GM12878 (cell line): Measurements from ENCODE around the gene DENND6A. TPM values are rescaled to one million over a fixed set of nuclear protein-coding genes. Genes with fewer than 3 reads are reported as not detected.

Experiments used
- ATAC-seq: fragments of 200-7000 bp; cut with Tn5 transposase; 3 replicates; pipeline ENCODE4 v1.9.1; 2020; ENCODE audit warnings: mild to moderate bottlenecking, moderate library complexity
- BruUV-seq: library from RNA; stranded (reverse); fragments of 400-500 nt; replicated peaks from 2 replicates; lab custom pipeline; 2021; lab: Mats Ljungman, UMichigan
- CTCF ChIA-PET: fragments of 300-600 bp; sonication (Branson Sonifier 250); formaldehyde crosslinking; extraction: SDS; loops from one replicate; lab custom pipeline; 2021; ENCODE audit warnings: inconsistent platforms; lab: Yijun Ruan, JAX
- POLR2A ChIA-PET: fragments of 350-600 bp; formaldehyde crosslinking; extraction: SDS; loops from one replicate; lab custom pipeline; 2021; ENCODE audit warnings: inconsistent platforms; lab: Charles Lee
- RAD21 ChIA-PET: fragments of 300-600 bp; sonication (Branson Sonifier 250); formaldehyde crosslinking; loops from one replicate; lab custom pipeline; 2023; ENCODE audit warnings: antibody characterized with exemption; ENCODE audit not compliant: unreplicated experiment; lab: Charles Lee
- SMC1A ChIA-PET: fragments of 300-600 bp; sonication (Branson Sonifier 250); formaldehyde crosslinking; loops from one replicate; lab custom pipeline; 2023; ENCODE audit not compliant: unreplicated experiment, uncharacterized antibody; lab: Charles Lee
- DNase-seq: peaks from one replicate; pipeline ENCODE4 v3.0.0-alpha.2; 2011; ENCODE audit warnings: low read depth, low spot score
- FAIRE-seq: peaks from 3 replicates; lab custom pipeline; 2011; peaks lifted over from hg19 to GRCh38; lab: Jason Lieb, UNC
- H2AFZ ChIP-seq: 2 replicates; pipeline ENCODE4 v1.6.0; 2011; ENCODE audit warnings: low read depth, low read length, control low read depth; ENCODE audit not compliant: control insufficient read depth
- H3K27ac ChIP-seq: 2 replicates; pipeline ENCODE4 v1.5.1; 2011; ENCODE audit warnings: control low read depth; ENCODE audit not compliant: control insufficient read depth, insufficient read depth
- H3K27me3 ChIP-seq, 2 experiments: replicated peaks in 1 of 2; 2 replicates each; pipeline versions ENCODE4 v1.6.0 to v1.6.1; 2011; ENCODE audit warnings: low read length in 1 of 2; ENCODE audit not compliant: control insufficient read depth in 2 of 2, insufficient read depth in 2 of 2
- H3K36me3 ChIP-seq, 2 experiments: 2 replicates each; pipeline ENCODE4 v1.5.1; 2011; ENCODE audit warnings: low read length in 1 of 2; ENCODE audit not compliant: control insufficient read depth in 2 of 2, insufficient read depth in 2 of 2
- H3K4me1 ChIP-seq: 2 replicates; pipeline ENCODE4 v1.6.1; 2011; ENCODE audit warnings: mild to moderate bottlenecking, low read length, moderate library complexity, mixed read lengths; ENCODE audit not compliant: control insufficient read depth, insufficient read depth
- H3K4me2 ChIP-seq: 2 replicates; pipeline ENCODE4 v1.6.0; 2011; ENCODE audit warnings: control low read depth; ENCODE audit not compliant: control insufficient read depth, insufficient read depth
- H3K4me3 ChIP-seq: fragments of 200-600 bp; sonication (generic); 2 replicates; pipeline ENCODE4 v1.5.1; 2016
- H3K79me2 ChIP-seq: 2 replicates; pipeline ENCODE4 v1.6.0; 2011; ENCODE audit warnings: low read length; ENCODE audit not compliant: control insufficient read depth, insufficient read depth
- H3K9ac ChIP-seq: 2 replicates; pipeline ENCODE4 v1.8.0; 2011; ENCODE audit warnings: low read length, control low read depth, mixed read lengths; ENCODE audit not compliant: control insufficient read depth, insufficient read depth
- H3K9me3 ChIP-seq: replicated peaks from 3 replicates; pipeline ENCODE4 v1.5.1; 2011; ENCODE audit warnings: mild to moderate bottlenecking, low read length; ENCODE audit not compliant: control insufficient read depth, insufficient read depth
- H4K20me1 ChIP-seq: 2 replicates; pipeline ENCODE4 v1.6.0; 2011; ENCODE audit not compliant: control insufficient read depth, insufficient read depth
- CHD1 ChIP-seq: IDR thresholded peaks from 2 replicates; pipeline ENCODE4 v1.6.1; 2012; ENCODE audit warnings: low read depth, low read length, improper control_type of control experiment
- CHD4 ChIP-seq: fragments of 200-600 bp; sonication (generic); IDR thresholded peaks from 2 replicates; pipeline ENCODE4 v1.6.1; 2016; ENCODE audit warnings: mild to moderate bottlenecking
- E4F1 ChIP-seq: fragments of 450-650 bp; IDR thresholded peaks from 2 replicates; pipeline ENCODE4 v1.6.1; 2018; ENCODE audit warnings: borderline replicate concordance, mild to moderate bottlenecking; ENCODE audit not compliant: partially characterized antibody
- EED ChIP-seq: sonication (generic); IDR thresholded peaks from 2 replicates; pipeline ENCODE4 v1.6.1; 2016; ENCODE audit warnings: antibody characterized with exemption, low read depth
- FOXK2 ChIP-seq: fragments of 450-650 bp; IDR thresholded peaks from 2 replicates; pipeline ENCODE4 v1.6.1; 2017; ENCODE audit warnings: mild to moderate bottlenecking, moderate library complexity
- IRF3 ChIP-seq: fragments of 450-650 bp; IDR thresholded peaks from 2 replicates; pipeline ENCODE4 v1.6.1; 2014; ENCODE audit warnings: mild to moderate bottlenecking
- JUND ChIP-seq: IDR thresholded peaks from 2 replicates; pipeline ENCODE4 v1.6.1; 2012; ENCODE audit warnings: low read depth, mild to moderate bottlenecking, low read length, improper control_type of control experiment, moderate library complexity
- NBN ChIP-seq: fragments of 450-650 bp; IDR thresholded peaks from 2 replicates; pipeline ENCODE4 v1.6.1; 2016
- NFYB ChIP-seq: IDR thresholded peaks from 2 replicates; pipeline ENCODE4 v1.6.1; 2011; ENCODE audit warnings: low read depth, mild to moderate bottlenecking, low read length, improper control_type of control experiment, moderate library complexity; ENCODE audit not compliant: insufficient read depth
- PRDM15 ChIP-seq: fragments of 450-650 bp; formaldehyde crosslinking; IDR thresholded peaks from 2 replicates; pipeline ENCODE4 v1.4.0; 2020; ENCODE audit warnings: mild to moderate bottlenecking, moderate library complexity
- RELB ChIP-seq: fragments of 450-650 bp; IDR thresholded peaks from 2 replicates; pipeline ENCODE4 v1.6.1; 2017; ENCODE audit warnings: low read depth, mild to moderate bottlenecking, moderate library complexity
- SMARCA5 ChIP-seq: fragments of 450-650 bp; IDR thresholded peaks from 2 replicates; pipeline ENCODE4 v1.6.1; 2017; ENCODE audit warnings: mild to moderate bottlenecking
- TCF12 ChIP-seq: IDR thresholded peaks from 2 replicates; pipeline ENCODE4 v1.6.1; 2011; ENCODE audit warnings: low read depth, mild to moderate bottlenecking, low read length
- ZNF384 ChIP-seq: IDR thresholded peaks from 2 replicates; pipeline ENCODE4 v1.6.1; 2012; ENCODE audit warnings: low read depth, mild to moderate bottlenecking, low read length, improper control_type of control experiment, borderline replicate concordance
- WGBS: methylation state at CpG from one replicate; pipeline ENCODE4 v1.1.6; 2016; ENCODE audit warnings: low lambda C conversion rate; ENCODE audit not compliant: insufficient replicate concordance, insufficient coverage; ENCODE audit errors: missing lambda C conversion rate; 5-methylcytosine and 5-hydroxymethylcytosine counted together
- in situ Hi-C: fragments of 300-500 bp; cut with MboI; formaldehyde crosslinking; loops from 9 replicates; pipeline ENCODE4 v1.14.3; 2018; ENCODE audit warnings: mixed read lengths
- intact Hi-C: fragments of 100-400 bp; cut with micrococcal nuclease; formaldehyde crosslinking; loops from one replicate; pipeline ENCODE4 v1.14.2; 2022; ENCODE audit not compliant: unreplicated experiment
- polyA plus RNA-seq, 11 experiments: library from polyadenylated mRNA; depleted of rRNA in 4 of 11; unstranded in 6 of 11; stranded (reverse) in 5 of 11; fragments of >200 nt; fragmentation: Nextera tagmentation in 4 of 11; fragmentation: Illumina TruSeq in 1 of 11; extraction: Ambion mirVana in 4 of 11; extraction: Trizol in 1 of 11; gene quantifications; 1 replicate in 1 of 11; 2 replicates in 10 of 11; pipeline versions ENCODE4 v1.2.1 to v1.2.3, GENCODE V29; 2011 to 2016; ENCODE audit warnings: inconsistent platforms in 2 of 11, missing spikeins in 2 of 11, low read depth in 1 of 11
- total RNA-seq, 4 experiments: library from RNA; depleted of rRNA in 3 of 4; stranded (reverse); fragments of >200 nt in 3 of 4; fragmentation: Illumina TruSeq in 1 of 4; extraction: Trizol in 1 of 4; gene quantifications; 2 replicates each; pipeline versions ENCODE4 v1.2.1 to v1.2.3, GENCODE V29; 2013 to 2021

Gene DENND6A
- total and polyA plus RNA-seq, 10 of the 15 experiments (the other 5 are each of a cell fraction or from before 2014, with no cell fraction given): 1.8 to 15.3 (median 10.3) TPM

- peaks cover 6% of the 10 kb centered on the region for H3K79me2 ChIP-seq
- ChIA-PET POLR2A (interaction anchor here (1.4 to 1.7 kb wide), 2 partner anchors 8 to 9 kb away, joined by 7 to 9 read pairs; no protein-coding TSS in a partner anchor), SMC1A (interaction anchor here (1.5 to 2.8 kb wide), 3 partner anchors 9 to 11 kb away, joined by 6 to 11 read pairs (median 9); no protein-coding TSS in a partner anchor), CTCF (interaction anchor here (1.3 kb wide), 1 partner anchor 167 kb away, joined by 4 read pairs; no protein-coding TSS in a partner anchor), RAD21 (interaction anchor here (0.6 to 1.2 kb wide), 2 partner anchors 11 to 50 kb away, joined by 5 to 6 read pairs; no protein-coding TSS in a partner anchor)
- in situ Hi-C loops: no loop called here
- no TSS peak for BruUV-seq
- no peaks in the 10 kb centered on the region; a peak in 2 of 4 replicates for H3K36me3 ChIP-seq
- peaks cover 9% of the 10 kb centered on the region for H3K4me1 ChIP-seq
- intact Hi-C loops: no loop called here
- no peak overlapping the region for H3K27ac ChIP-seq
- no peak for FAIRE-seq
- H3K4me3 ChIP-seq: no peak overlapping the region
- no peak overlapping the region for H3K4me2 ChIP-seq
- DNase-seq: no peak
- no peak overlapping the region for H3K9ac ChIP-seq
- H3K9me3 ChIP-seq: no peaks in the 10 kb centered on the region
- ATAC-seq: no peak
- 97% methylated on average over 4 of the region's 4 CpGs for WGBS
- no peaks in the 10 kb centered on the region for H3K27me3 ChIP-seq
- no peak overlapping the region for H2AFZ ChIP-seq
- H4K20me1 ChIP-seq: no peaks in the 10 kb centered on the region
- TF ChIP-seq JUND (no peak), NFYB (no peak), NBN (no peak), PRDM15 (CRISPR knock-in tag) (no peak), RELB (no peak), TCF12 (no peak), CHD4 (no peak), FOXK2 (no peak), ZNF384 (no peak), CHD1 (no peak), IRF3 (no peak), SMARCA5 (no peak), EED (no peak), E4F1 (no peak)
These were observed 12.8 kb downstream of the DENND6A start for GRCh38 chr3:57680046-57680445.
